GM21526 (cell line): ENCODE results near the gene SIL1.

Experiments used
- ATAC-seq: cut with Tn5 transposase; IDR thresholded peaks from one replicate; pipeline ENCODE4 v1.9.1; 2021; ENCODE audit warnings: moderate library complexity; ENCODE audit not compliant: unreplicated experiment, low FRiP score

SIL1 gene

GRCh38 chr5:138950421-138951031, 247.6 kb downstream of the SIL1 start:
- ATAC-seq, result no peak

DNA sequence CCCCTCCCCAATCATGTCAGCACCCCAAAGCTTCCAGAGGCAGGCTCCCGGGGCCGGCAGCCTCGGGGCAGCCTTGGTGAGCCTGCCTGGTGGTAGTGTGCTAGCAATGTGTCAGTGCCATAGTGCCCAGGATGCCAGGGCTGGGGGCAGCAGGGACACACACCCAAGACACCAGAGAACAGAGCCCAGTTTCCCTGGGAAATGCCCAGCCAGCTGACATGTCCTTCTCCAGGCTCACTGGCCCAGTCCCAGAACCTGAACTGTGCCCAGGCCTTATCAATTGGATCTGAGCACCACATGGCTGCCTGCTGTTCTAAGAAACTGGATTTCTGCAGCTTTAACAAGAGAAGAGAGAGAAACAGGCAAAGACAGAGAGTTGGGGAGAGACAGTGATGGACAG, 248.2 kb downstream of the SIL1 start:
- ATAC-seq, result no peak

- no peak for ATAC-seq
Measured at GRCh38 chr5:138949223-138949574, 249.0 kb downstream of the SIL1 start.

DNA sequence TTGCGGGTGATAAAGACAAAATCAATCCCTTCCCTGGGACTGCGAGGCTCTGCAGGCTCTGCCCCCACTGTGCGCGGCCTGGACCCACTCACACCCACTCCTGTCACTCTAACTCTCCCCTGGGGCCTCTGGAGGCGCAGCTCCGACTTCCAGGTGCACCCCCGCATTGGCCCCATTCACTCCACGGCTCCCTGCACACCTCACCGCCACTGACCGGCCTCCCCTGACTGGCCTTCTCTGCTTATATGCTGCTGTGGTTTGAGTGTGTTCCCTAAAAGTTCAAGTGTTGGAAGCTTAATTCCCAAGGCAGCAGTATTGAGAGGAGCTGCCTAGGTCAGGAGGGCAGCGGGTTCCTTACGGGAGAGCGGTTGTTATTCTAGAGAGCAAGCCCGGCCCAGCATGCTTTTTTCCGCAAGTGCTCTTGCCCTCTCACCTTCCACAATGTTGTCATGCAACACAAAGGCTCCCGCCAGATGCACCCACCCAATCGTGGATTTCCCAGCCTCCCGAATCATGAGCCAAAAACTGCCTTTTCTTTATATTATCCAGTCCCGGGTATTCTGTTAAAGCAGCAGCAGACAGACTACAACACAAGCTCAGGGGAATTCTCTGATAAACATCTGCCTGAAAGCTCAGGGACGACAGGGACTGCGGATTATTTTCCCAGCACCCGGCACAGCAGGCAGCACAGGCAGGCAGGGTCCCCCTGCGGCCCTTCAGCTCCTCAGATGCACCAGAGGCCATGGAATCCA, 249.5 kb downstream of the SIL1 start:
- ATAC-seq, result no peak

DNA sequence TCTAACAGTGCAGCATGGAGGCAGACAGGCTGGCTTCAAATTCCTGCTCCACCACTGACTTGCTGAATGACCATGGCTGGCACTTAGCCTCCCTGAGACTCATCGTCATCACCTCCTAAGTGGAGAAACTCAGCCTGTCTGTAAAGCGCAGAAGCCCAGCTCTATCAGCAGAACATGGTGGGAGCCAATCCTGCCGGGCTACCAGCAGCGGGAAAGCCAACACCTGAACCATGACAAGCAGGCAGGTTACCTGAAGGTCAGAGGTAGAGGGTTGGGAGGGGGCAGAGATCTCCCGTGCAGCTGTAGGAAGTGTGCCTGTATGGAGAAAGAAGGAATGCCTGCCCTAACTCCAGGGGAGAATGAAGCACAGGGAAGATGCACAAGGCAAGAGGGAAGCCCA, 250.4 kb downstream of the SIL1 start:
- ATAC-seq, result no peak

GRCh38 chr5:138946831-138947560, 251.2 kb downstream of the SIL1 start:
- ATAC-seq, result no peak

DNA sequence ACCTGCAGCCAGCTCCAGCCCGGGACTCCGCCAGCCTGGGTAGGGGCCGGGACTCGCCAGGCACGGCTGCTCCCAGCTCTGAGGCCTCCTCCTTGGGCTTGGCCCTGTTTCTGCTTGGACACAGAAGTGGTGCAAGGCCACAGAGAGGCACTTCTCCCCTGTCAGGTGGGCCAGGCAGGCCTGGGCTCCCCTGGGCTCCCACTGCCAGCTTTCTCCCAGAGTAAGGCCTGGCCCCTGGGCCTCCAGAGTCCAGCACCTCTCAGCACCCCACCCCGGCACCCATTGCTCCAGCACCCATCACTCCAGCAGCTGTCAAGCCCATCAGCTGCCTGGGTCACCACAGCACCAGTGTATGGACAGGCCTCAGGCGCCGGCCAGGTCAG, 251.9 kb downstream of the SIL1 start:
- no peak for ATAC-seq

- no peak for ATAC-seq
Measured at GRCh38 chr5:138945421-138946240, 252.5 kb downstream of the SIL1 start.

DNA sequence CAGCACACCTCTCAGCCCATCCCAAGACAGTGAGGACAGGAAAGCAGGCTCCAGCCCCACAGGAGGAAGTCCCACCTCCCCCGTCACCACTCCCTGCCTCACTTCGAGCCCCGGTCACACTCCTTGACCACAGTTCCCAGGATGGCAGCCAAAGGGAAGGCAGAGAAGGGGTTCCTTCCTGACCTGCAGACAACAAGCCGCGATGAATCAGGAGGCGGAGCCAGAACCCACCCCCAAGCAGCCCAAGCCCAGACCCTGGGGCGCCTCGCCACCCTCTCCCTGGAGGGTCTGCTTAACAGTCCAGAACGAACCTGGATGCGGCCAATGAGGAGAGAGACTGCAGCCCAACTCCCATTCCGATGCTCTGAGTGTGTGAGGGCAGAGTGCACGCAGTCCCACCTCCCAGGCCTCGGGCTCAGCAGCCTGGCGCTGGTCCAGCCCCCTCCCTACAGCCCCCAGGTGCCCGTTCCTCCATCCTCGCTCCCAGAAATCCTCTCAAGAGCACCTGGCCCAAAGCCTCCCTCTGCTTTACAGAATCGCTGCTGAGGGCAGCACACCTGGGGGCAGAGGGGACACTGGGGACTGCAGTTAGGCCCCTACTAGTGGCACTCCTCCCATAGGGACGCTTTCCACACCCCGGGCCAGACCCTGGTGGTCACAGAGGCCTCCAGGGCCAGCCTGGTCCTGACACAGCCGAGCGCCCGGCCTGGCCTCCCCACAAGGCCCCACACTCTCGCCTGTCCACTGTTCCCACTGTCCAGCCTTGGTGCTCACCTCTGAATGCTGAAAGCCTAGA, 253.4 kb downstream of the SIL1 start:
- no peak for ATAC-seq

GRCh38 chr5:138943599-138944173, 254.5 kb downstream of the SIL1 start:
- ATAC-seq, result no peak

GRCh38 chr5:138942861-138943260, 255.3 kb downstream of the SIL1 start:
- no peak for ATAC-seq

- no peak for ATAC-seq
Measured at GRCh38 chr5:138942066-138942465, 256.1 kb downstream of the SIL1 start.

DNA sequence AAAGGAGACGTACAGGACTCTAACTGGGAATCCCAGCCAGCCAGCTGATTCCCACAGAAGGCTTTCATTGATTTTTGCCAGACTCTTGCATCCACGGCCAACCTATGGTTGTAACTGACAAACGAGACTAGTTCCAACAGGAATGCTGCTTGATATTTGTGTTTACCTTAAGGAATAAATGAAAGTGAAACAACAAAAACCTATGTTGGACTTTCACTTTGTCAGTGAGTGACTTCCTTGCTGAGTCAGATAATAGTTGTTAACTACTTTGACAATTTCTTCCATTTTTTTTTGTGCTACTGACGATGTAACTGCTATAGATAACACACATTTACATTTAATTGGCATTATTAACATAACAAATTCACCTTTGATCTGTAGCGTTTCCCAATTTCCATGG, 259.6 kb downstream of the SIL1 start:
- ATAC-seq, result no peak

GRCh38 chr5:138937392-138938387, 260.5 kb downstream of the SIL1 start:
- ATAC-seq, result no peak

DNA sequence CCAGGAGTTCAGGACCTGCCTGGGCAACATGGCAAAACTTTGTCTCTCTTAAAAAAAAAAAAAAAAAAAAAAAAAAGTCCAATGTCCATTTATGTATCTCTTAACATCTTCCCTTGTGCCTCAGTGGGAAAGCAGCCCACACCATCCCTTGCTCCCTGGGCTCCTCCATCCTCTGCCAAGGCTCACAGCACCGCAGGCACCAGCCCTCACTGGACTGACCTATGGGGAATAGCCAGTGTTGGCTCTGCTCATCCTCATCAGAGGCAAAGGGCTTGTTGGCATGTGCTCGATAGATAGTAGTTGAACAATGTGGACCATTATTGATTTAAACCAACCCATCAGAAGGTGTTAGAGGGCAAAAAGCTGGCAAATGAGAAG, 261.2 kb downstream of the SIL1 start:
- ATAC-seq, result no peak

- ATAC-seq, result no peak
Measured at GRCh38 chr5:138936225-138936967, 261.8 kb downstream of the SIL1 start.

- ATAC-seq, result no peak
Measured at GRCh38 chr5:138935466-138935865, 262.7 kb downstream of the SIL1 start.

DNA sequence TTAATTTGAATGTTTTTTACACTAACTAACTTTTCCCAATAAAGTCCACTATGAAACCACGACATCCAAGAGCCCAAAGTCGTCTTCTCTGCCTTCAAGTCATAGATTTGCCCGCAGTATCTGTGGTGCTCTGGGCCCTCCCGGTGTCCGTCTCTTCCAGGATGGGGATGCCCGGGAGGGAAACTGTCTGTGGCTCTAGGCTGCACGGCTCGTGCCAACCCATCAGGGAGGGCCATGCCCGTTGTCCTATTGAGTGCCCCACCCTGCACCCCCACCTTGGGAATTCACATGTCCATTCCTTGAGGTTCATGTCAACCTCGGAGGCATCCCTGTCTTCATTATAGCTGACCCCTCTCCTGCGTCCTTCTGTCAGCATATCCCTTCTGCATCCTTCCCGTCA, 263.2 kb downstream of the SIL1 start:
- no peak for ATAC-seq
